ENCODE results near the gene PTEN. TPM values are rescaled to one million over a fixed set of nuclear protein-coding genes. Genes with fewer than 3 reads are reported as not detected.

PTEN gene
- total RNA-seq, 2 experiments from 2014 or later, result 30.4 to 34.9 TPM

- Mint-ChIP-seq H3K4me3 (no peak overlapping the region), H3K4me1 (ENCODE audit: low read depth) (peaks cover 8% of the 10 kb centered on the region), H3K27ac (no peak overlapping the region), H3K9me3 (peaks cover 2% of the 10 kb centered on the region), H3K27me3 (ENCODE audit: low read depth) (no peaks in the 10 kb centered on the region), H3K36me3 (ENCODE audit: low read depth) (no peaks in the 10 kb centered on the region)
- intact Hi-C loops (cut with micrococcal nuclease), result no loop called here
- DNase-seq, result no peak
- CTCF ChIA-PET, result interaction anchor here (1.0 kb wide), 1 partner anchor 21 kb away, joined by 3 read pairs; no protein-coding TSS in a partner anchor
Measured at GRCh38 chr10:87973635-87974034, 110.2 kb downstream of the PTEN start.

GRCh38 chr10:87974130-87974529 lies 110.7 kb downstream of the PTEN start:
- H3K36me3 Mint-ChIP-seq (ENCODE audit: low read depth), result no peaks in the 10 kb centered on the region
- H3K4me3 Mint-ChIP-seq, result no peak overlapping the region
- peaks cover 2% of the 10 kb centered on the region for H3K9me3 Mint-ChIP-seq
- intact Hi-C loops (cut with micrococcal nuclease), result no loop called here
- no peak for DNase-seq
- CTCF ChIA-PET, result interaction anchor here (1.0 kb wide), 1 partner anchor 22 kb away, joined by 3 read pairs; no protein-coding TSS in a partner anchor
- no peak overlapping the region for H3K27ac Mint-ChIP-seq
- no peaks in the 10 kb centered on the region for H3K27me3 Mint-ChIP-seq (ENCODE audit: low read depth)
- H3K4me1 Mint-ChIP-seq (ENCODE audit: low read depth), result peaks cover 8% of the 10 kb centered on the region

GRCh38 chr10:87974769-87975168 lies 111.3 kb downstream of the PTEN start:
- H3K36me3 Mint-ChIP-seq (ENCODE audit: low read depth), result no peaks in the 10 kb centered on the region

GRCh38 chr10:87976101-87976743 lies 112.8 kb downstream of the PTEN start:
- H3K4me3 Mint-ChIP-seq, result no peak overlapping the region
- no peak for DNase-seq
- intact Hi-C loops (cut with micrococcal nuclease), result no loop called here
- H3K36me3 Mint-ChIP-seq (ENCODE audit: low read depth), result no peaks in the 10 kb centered on the region
- no peaks in the 10 kb centered on the region for H3K27me3 Mint-ChIP-seq (ENCODE audit: low read depth)
- no peak overlapping the region for H3K27ac Mint-ChIP-seq
- peaks cover 2% of the 10 kb centered on the region for H3K9me3 Mint-ChIP-seq
- CTCF ChIA-PET, result interaction anchor here (0.6 kb wide), 1 partner anchor 303 kb away, joined by 3 read pairs; no protein-coding TSS in a partner anchor
- peaks cover 8% of the 10 kb centered on the region for H3K4me1 Mint-ChIP-seq (ENCODE audit: low read depth)

More at GRCh38 chr10:87974769-87975168, 111.3 kb downstream of the PTEN start:
- H3K4me3 Mint-ChIP-seq, result no peak overlapping the region
- no peak overlapping the region for H3K27ac Mint-ChIP-seq
- H3K9me3 Mint-ChIP-seq, result peaks cover 2% of the 10 kb centered on the region
- CTCF ChIA-PET, result no interaction called here
- H3K27me3 Mint-ChIP-seq (ENCODE audit: low read depth), result no peaks in the 10 kb centered on the region
- intact Hi-C loops (cut with micrococcal nuclease), result no loop called here
- DNase-seq, result no peak
- peaks cover 8% of the 10 kb centered on the region for H3K4me1 Mint-ChIP-seq (ENCODE audit: low read depth)

- DNase-seq, result no peak
- peaks cover 8% of the 10 kb centered on the region for H3K4me1 Mint-ChIP-seq (ENCODE audit: low read depth)
- peaks cover 2% of the 10 kb centered on the region for H3K9me3 Mint-ChIP-seq
- CTCF ChIA-PET, result interaction anchor here (0.6 to 0.7 kb wide), 2 partner anchors 224 to 826 kb away, joined by 4 to 5 read pairs; no protein-coding TSS in a partner anchor
- H3K36me3 Mint-ChIP-seq (ENCODE audit: low read depth), result no peaks in the 10 kb centered on the region
- H3K27ac Mint-ChIP-seq, result no peak overlapping the region
- H3K27me3 Mint-ChIP-seq (ENCODE audit: low read depth), result no peaks in the 10 kb centered on the region
- H3K4me3 Mint-ChIP-seq, result no peak overlapping the region
- intact Hi-C loops (cut with micrococcal nuclease), result no loop called here
Measured at GRCh38 chr10:87978166-87978565, 114.7 kb downstream of the PTEN start.

- Mint-ChIP-seq H3K4me1 (ENCODE audit: low read depth) (peaks cover 8% of the 10 kb centered on the region), H3K9me3 (no peaks in the 10 kb centered on the region), H3K27me3 (ENCODE audit: low read depth) (no peaks in the 10 kb centered on the region), H3K4me3 (no peak overlapping the region), H3K36me3 (ENCODE audit: low read depth) (no peaks in the 10 kb centered on the region), H3K27ac (no peak overlapping the region)
- no peak for DNase-seq
- CTCF ChIA-PET, result interaction anchor here (0.7 kb wide), 1 partner anchor 54 kb away, joined by 3 read pairs; no protein-coding TSS in a partner anchor
- intact Hi-C loops (cut with micrococcal nuclease), result no loop called here
Measured at GRCh38 chr10:87979847-87980246, 116.4 kb downstream of the PTEN start.

GRCh38 chr10:87983716-87984115 lies 120.3 kb downstream of the PTEN start:
- CTCF ChIA-PET, result no interaction called here
- intact Hi-C loops (cut with micrococcal nuclease), result no loop called here
- H3K4me1 Mint-ChIP-seq (ENCODE audit: low read depth), result no peaks in the 10 kb centered on the region
- H3K27ac Mint-ChIP-seq, result no peak overlapping the region
- DNase-seq, result no peak
- H3K27me3 Mint-ChIP-seq (ENCODE audit: low read depth), result no peaks in the 10 kb centered on the region
- H3K4me3 Mint-ChIP-seq, result no peak overlapping the region
- no peaks in the 10 kb centered on the region for H3K9me3 Mint-ChIP-seq
- H3K36me3 Mint-ChIP-seq (ENCODE audit: low read depth), result no peaks in the 10 kb centered on the region

- no peaks in the 10 kb centered on the region for H3K27me3 Mint-ChIP-seq (ENCODE audit: low read depth)
- intact Hi-C loops (cut with micrococcal nuclease), result no loop called here
- H3K36me3 Mint-ChIP-seq (ENCODE audit: low read depth), result no peaks in the 10 kb centered on the region
- H3K4me1 Mint-ChIP-seq (ENCODE audit: low read depth), result no peaks in the 10 kb centered on the region
- CTCF ChIA-PET, result no interaction called here
- no peak overlapping the region for H3K27ac Mint-ChIP-seq
- DNase-seq, result no peak
- H3K4me3 Mint-ChIP-seq, result no peak overlapping the region
- H3K9me3 Mint-ChIP-seq, result no peaks in the 10 kb centered on the region
Measured at GRCh38 chr10:87987206-87987605, 123.8 kb downstream of the PTEN start.

GRCh38 chr10:87991946-87992345 lies 128.5 kb downstream of the PTEN start:
- intact Hi-C loops (cut with micrococcal nuclease), result no loop called here
- no peak for DNase-seq
- peaks cover 13% of the 10 kb centered on the region for H3K4me1 Mint-ChIP-seq (ENCODE audit: low read depth)
- H3K4me3 Mint-ChIP-seq, result no peak overlapping the region
- H3K27me3 Mint-ChIP-seq (ENCODE audit: low read depth), result no peaks in the 10 kb centered on the region
- no peaks in the 10 kb centered on the region for H3K36me3 Mint-ChIP-seq (ENCODE audit: low read depth)
- H3K27ac Mint-ChIP-seq, result no peak overlapping the region
- no peaks in the 10 kb centered on the region for H3K9me3 Mint-ChIP-seq
- CTCF ChIA-PET, result interaction anchor here (0.6 kb wide), 1 partner anchor 35 kb away, joined by 3 read pairs; no protein-coding TSS in a partner anchor

- CTCF ChIA-PET, result no interaction called here
- H3K4me1 Mint-ChIP-seq (ENCODE audit: low read depth), result no peaks in the 10 kb centered on the region
- no peak for DNase-seq
- intact Hi-C loops (cut with micrococcal nuclease), result no loop called here
- no peak overlapping the region for H3K4me3 Mint-ChIP-seq
- no peak overlapping the region for H3K27ac Mint-ChIP-seq
- no peaks in the 10 kb centered on the region for H3K27me3 Mint-ChIP-seq (ENCODE audit: low read depth)
- H3K36me3 Mint-ChIP-seq (ENCODE audit: low read depth), result no peaks in the 10 kb centered on the region
- H3K9me3 Mint-ChIP-seq, result peaks cover 2% of the 10 kb centered on the region
Measured at GRCh38 chr10:88004451-88004850, 141.0 kb downstream of the PTEN start.

GRCh38 chr10:88006261-88006660 lies 142.8 kb downstream of the PTEN start:
- no peak for DNase-seq
- H3K27ac Mint-ChIP-seq, result no peak overlapping the region
- H3K4me3 Mint-ChIP-seq, result no peak overlapping the region
- no peaks in the 10 kb centered on the region for H3K36me3 Mint-ChIP-seq (ENCODE audit: low read depth)
- CTCF ChIA-PET, result interaction anchor here (0.7 kb wide), 1 partner anchor 53 kb away, joined by 3 read pairs; no protein-coding TSS in a partner anchor
- H3K27me3 Mint-ChIP-seq (ENCODE audit: low read depth), result no peaks in the 10 kb centered on the region
- intact Hi-C loops (cut with micrococcal nuclease), result no loop called here
- no peaks in the 10 kb centered on the region for H3K4me1 Mint-ChIP-seq (ENCODE audit: low read depth)
- peaks cover 3% of the 10 kb centered on the region for H3K9me3 Mint-ChIP-seq

- H3K4me3 Mint-ChIP-seq, result no peak overlapping the region
- peaks cover 8% of the 10 kb centered on the region for H3K9me3 Mint-ChIP-seq
- no peaks in the 10 kb centered on the region for H3K27me3 Mint-ChIP-seq (ENCODE audit: low read depth)
Measured at GRCh38 chr10:88008866-88009470, 145.5 kb downstream of the PTEN start.

GRCh38 chr10:88012641-88013040 lies 149.2 kb downstream of the PTEN start:
- intact Hi-C loops (cut with micrococcal nuclease), result no loop called here
- Mint-ChIP-seq H3K36me3 (ENCODE audit: low read depth) (no peaks in the 10 kb centered on the region), H3K9me3 (peaks cover 8% of the 10 kb centered on the region), H3K27me3 (ENCODE audit: low read depth) (no peaks in the 10 kb centered on the region), H3K27ac (no peak overlapping the region), H3K4me1 (ENCODE audit: low read depth) (no peaks in the 10 kb centered on the region), H3K4me3 (no peak overlapping the region)
- CTCF ChIA-PET, result no interaction called here
- no peak for DNase-seq

More at GRCh38 chr10:88008866-88009470, 145.5 kb downstream of the PTEN start:
- CTCF ChIA-PET, result no interaction called here
- intact Hi-C loops (cut with micrococcal nuclease), result no loop called here
- Mint-ChIP-seq H3K36me3 (ENCODE audit: low read depth) (no peaks in the 10 kb centered on the region), H3K4me1 (ENCODE audit: low read depth) (no peaks in the 10 kb centered on the region), H3K27ac (no peak overlapping the region)
- no peak for DNase-seq

All from activated naive CD4-positive, alpha-beta T cell treated with anti-CD3 and anti-CD28 coated beads for 36 hours (primary cell).